ENCODE measurements around the gene NHEJ1. TPM values are rescaled to one million over a fixed set of nuclear protein-coding genes. Genes with fewer than 3 reads are reported as not detected.

The NHEJ1 gene
- total RNA-seq, 3 donors from 2014 or later, result 13.4 to 19.8 (median 17.6) TPM

- DNase-seq (ENCODE audit: low spot score in 2 of 2), result no peak
- H3K4me1 ChIP-seq, result no peaks in the 10 kb centered on the region
- no peak for TF ChIP-seq POLR2AphosphoS5 (IDR thresholded peaks at IDR 0.05)
- no peak for TF ChIP-seq CTCF (IDR thresholded peaks at IDR 0.05)
- TF ChIP-seq POLR2A (IDR thresholded peaks at IDR 0.05), result no peak
- no peak overlapping the region for H3K27ac ChIP-seq
- intact Hi-C loops (cut with DNase I; ENCODE audit: low total_unique reads), result no loop called here
- no peaks in the 10 kb centered on the region for H3K27me3 ChIP-seq
- no peak overlapping the region for H3K4me3 ChIP-seq
- no peaks in the 10 kb centered on the region for H3K36me3 ChIP-seq
- H3K9me3 ChIP-seq, result no peaks in the 10 kb centered on the region
Measured at GRCh38 chr2:219131327-219131726, 29.3 kb downstream of the NHEJ1 start.

- TF ChIP-seq CTCF (IDR thresholded peaks at IDR 0.05) (no peak), POLR2A (IDR thresholded peaks at IDR 0.05) (no peak), POLR2AphosphoS5 (IDR thresholded peaks at IDR 0.05) (no peak)
- H3K27me3 ChIP-seq, result no peaks in the 10 kb centered on the region
- H3K9me3 ChIP-seq, result no peaks in the 10 kb centered on the region
- no peaks in the 10 kb centered on the region for H3K36me3 ChIP-seq
- intact Hi-C loops (cut with DNase I; ENCODE audit: low total_unique reads), result no loop called here
- H3K27ac ChIP-seq, result no peak overlapping the region
- no peak overlapping the region for H3K4me3 ChIP-seq
- DNase-seq (ENCODE audit: low spot score in 2 of 2), result no peak
- H3K4me1 ChIP-seq, result peaks cover 0 to 3% of the 10 kb centered on the region in 2 donors
Measured at GRCh38 chr2:219129589-219129988, 31.0 kb downstream of the NHEJ1 start.

- TF ChIP-seq CTCF (IDR thresholded peaks at IDR 0.05) (no peak), POLR2A (IDR thresholded peaks at IDR 0.05) (no peak)
- intact Hi-C loops (cut with DNase I; ENCODE audit: low total_unique reads), result no loop called here
- no peak overlapping the region for H3K4me3 ChIP-seq
Measured at GRCh38 chr2:219128396-219128795, 32.2 kb downstream of the NHEJ1 start.

GRCh38 chr2:219127037-219127635, 33.5 kb downstream of the NHEJ1 start:
- peak overlapping the region in 1 of 2 donors; percentile 16 for H3K27ac ChIP-seq
- peaks cover 0 to 3% of the 10 kb centered on the region in 2 donors for H3K4me1 ChIP-seq
- H3K9me3 ChIP-seq, result no peaks in the 10 kb centered on the region

More at GRCh38 chr2:219128396-219128795, 32.2 kb downstream of the NHEJ1 start:
- Histone ChIP-seq H3K9me3 (no peaks in the 10 kb centered on the region), H3K36me3 (no peaks in the 10 kb centered on the region), H3K27ac (no peak overlapping the region), H3K4me1 (peaks cover 0 to 3% of the 10 kb centered on the region in 2 donors), H3K27me3 (no peaks in the 10 kb centered on the region)
- DNase-seq (ENCODE audit: low spot score in 2 of 2), result no peak

More at GRCh38 chr2:219127037-219127635, 33.5 kb downstream of the NHEJ1 start:
- Histone ChIP-seq H3K36me3 (no peaks in the 10 kb centered on the region), H3K27me3 (no peaks in the 10 kb centered on the region), H3K4me3 (no peak overlapping the region)
- TF ChIP-seq POLR2AphosphoS5 (IDR thresholded peaks at IDR 0.05) (no peak), CTCF (IDR thresholded peaks at IDR 0.05) (no peak), POLR2A (IDR thresholded peaks at IDR 0.05) (no peak)
- intact Hi-C loops (cut with DNase I; ENCODE audit: low total_unique reads), result no loop called here
- no peak for DNase-seq (ENCODE audit: low spot score in 2 of 2)
